Mesenchymal stem cell (in vitro differentiated cells and primary cell): ENCODE results near the gene EML5.

ENCODE experiments used
- DNase-seq: peaks from one replicate; pipeline ENCODE4 v3.0.0-alpha.2; 2013
- H2AFZ ChIP-seq: one replicate; pipeline ENCODE4 v1.6.1; 2013; ENCODE audit warnings: low read depth, mild to moderate bottlenecking, control low read depth, inconsistent platforms, low read length, moderate library complexity
- H2AK5ac ChIP-seq: 2 replicates; pipeline ENCODE4 v1.6.1; 2013; ENCODE audit warnings: low read length, moderate library complexity, mild to moderate bottlenecking, inconsistent platforms; ENCODE audit not compliant: severe bottlenecking
- H2BK120ac ChIP-seq: one replicate; pipeline ENCODE4 v1.6.1; 2013; ENCODE audit warnings: low read depth, mild to moderate bottlenecking, inconsistent platforms, low read length, moderate library complexity
- H2BK12ac ChIP-seq, 2 experiments: one replicate each; pipeline ENCODE4 v1.6.1; 2013; ENCODE audit warnings: inconsistent platforms in 2 of 2, low read length in 2 of 2, mild to moderate bottlenecking in 2 of 2, moderate library complexity in 2 of 2, control low read depth in 1 of 2
- H2BK15ac ChIP-seq: one replicate; pipeline ENCODE4 v1.6.1; 2013; ENCODE audit warnings: mild to moderate bottlenecking, low read depth, inconsistent platforms; ENCODE audit not compliant: poor library complexity, severe bottlenecking
- H2BK5ac ChIP-seq: 2 replicates; pipeline ENCODE4 v1.6.1; 2013; ENCODE audit warnings: low read depth, mild to moderate bottlenecking, low read length, control low read depth, inconsistent platforms; ENCODE audit not compliant: poor library complexity, severe bottlenecking
- H3K14ac ChIP-seq, 2 experiments: one replicate each; pipeline ENCODE4 v1.6.1; 2013; ENCODE audit warnings: inconsistent platforms in 2 of 2, low read length in 2 of 2, control low read depth in 1 of 2, mild to moderate bottlenecking in 1 of 2, moderate library complexity in 1 of 2
- H3K18ac ChIP-seq, 2 experiments: one replicate each; pipeline ENCODE4 v1.6.1; 2013; ENCODE audit warnings: inconsistent platforms in 2 of 2, low read length in 2 of 2, control low read depth in 1 of 2, low read depth in 1 of 2, mild to moderate bottlenecking in 1 of 2
- H3K23ac ChIP-seq, 2 experiments: one replicate each; pipeline ENCODE4 v1.6.1; 2013; ENCODE audit warnings: inconsistent platforms in 2 of 2, low read length in 2 of 2, mild to moderate bottlenecking in 2 of 2, moderate library complexity in 2 of 2, control low read depth in 1 of 2
- H3K27ac ChIP-seq: 2 replicates; pipeline ENCODE4 v1.5.1; 2013; ENCODE audit warnings: mild to moderate bottlenecking, moderate library complexity, low read length, control low read depth, inconsistent platforms; ENCODE audit not compliant: poor library complexity, severe bottlenecking
- H3K27me3 ChIP-seq, 2 experiments: 2 replicates each; pipeline versions ENCODE4 v1.6.1 to v1.7.0; 2013; ENCODE audit warnings: low read length in 2 of 2, mild to moderate bottlenecking in 2 of 2, moderate library complexity in 2 of 2, control low read depth in 1 of 2, inconsistent platforms in 1 of 2; ENCODE audit not compliant: control insufficient read depth in 1 of 2, insufficient read depth in 1 of 2
- H3K36me3 ChIP-seq, 2 experiments: 2 replicates each; pipeline versions ENCODE4 v1.6.1 to v1.7.0; 2013; ENCODE audit warnings: low read length in 2 of 2, control low read depth in 1 of 2, inconsistent platforms in 1 of 2, low read depth in 1 of 2, mild to moderate bottlenecking in 1 of 2; ENCODE audit not compliant: insufficient read depth in 2 of 2, control insufficient read depth in 1 of 2
- H3K4ac ChIP-seq, 2 experiments: one replicate each; pipeline ENCODE4 v1.6.1; 2013; ENCODE audit warnings: inconsistent platforms in 2 of 2, low read length in 2 of 2, mild to moderate bottlenecking in 2 of 2, moderate library complexity in 2 of 2, control low read depth in 1 of 2, low read depth in 1 of 2
- H3K4me1 ChIP-seq: 2 replicates; pipeline ENCODE4 v1.6.1; 2013; ENCODE audit warnings: low read depth, low read length, control low read depth; ENCODE audit not compliant: control insufficient read depth, insufficient read depth
- H3K4me2 ChIP-seq: 2 replicates; pipeline ENCODE4 v1.6.1; 2013; ENCODE audit warnings: low read length, mild to moderate bottlenecking, inconsistent platforms; ENCODE audit not compliant: poor library complexity, severe bottlenecking
- H3K4me3 ChIP-seq, 2 experiments: 2 replicates each; pipeline versions ENCODE4 v1.5.1 to v1.7.0; 2013; ENCODE audit warnings: low read length in 2 of 2, mild to moderate bottlenecking in 2 of 2, control low read depth in 1 of 2, low read depth in 1 of 2; ENCODE audit not compliant: insufficient read depth in 1 of 2
- H3K79me1 ChIP-seq: replicated peaks from 2 replicates; pipeline ENCODE4 v1.6.1; 2013; ENCODE audit warnings: mild to moderate bottlenecking, control low read depth, low read length, inconsistent platforms; ENCODE audit not compliant: poor library complexity, severe bottlenecking
- H3K9ac ChIP-seq: 2 replicates; pipeline ENCODE4 v1.7.0; 2013; ENCODE audit warnings: mild to moderate bottlenecking, low read length, moderate library complexity
- H3K9me3 ChIP-seq: 2 replicates; pipeline ENCODE4 v1.7.0; 2013; ENCODE audit warnings: mild to moderate bottlenecking, low read length; ENCODE audit not compliant: control insufficient read depth
- H4K8ac ChIP-seq: one replicate; pipeline ENCODE4 v1.6.1; 2013; ENCODE audit warnings: inconsistent platforms, mild to moderate bottlenecking, low read length, moderate library complexity
- H4K91ac ChIP-seq: one replicate; pipeline ENCODE4 v1.6.1; 2013; ENCODE audit warnings: mild to moderate bottlenecking, low read length, inconsistent platforms
- WGBS: methylation state at CpG from one replicate; pipeline ENCODE4 v1.1.7; 2013; ENCODE audit warnings: mixed read lengths; 5-methylcytosine and 5-hydroxymethylcytosine counted together

Gene EML5

DNA sequence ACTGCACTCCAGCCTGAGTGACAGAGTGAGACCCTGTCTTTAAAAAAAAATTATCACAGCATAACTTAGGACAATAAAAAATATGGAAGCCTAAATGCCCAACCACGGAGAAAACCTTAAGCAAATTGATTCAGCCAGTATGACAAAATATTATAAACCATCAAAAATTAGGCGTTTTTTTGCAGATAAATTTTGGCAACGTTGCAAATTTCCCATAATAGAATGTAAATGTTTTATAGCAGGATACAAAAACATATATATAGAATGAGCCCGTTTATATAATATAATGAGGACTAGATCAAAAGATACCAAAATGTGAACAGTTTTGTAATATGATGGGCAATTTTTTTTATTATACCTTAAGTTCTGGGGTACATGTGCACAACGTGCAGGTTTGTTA, 6.8 kb upstream of the EML5 start:
- Histone ChIP-seq H2BK5ac (no peak overlapping the region), H3K79me1 (no peaks in the 10 kb centered on the region), H4K8ac (no peak overlapping the region), H3K36me3 (no peaks in the 10 kb centered on the region), H3K9me3 (no peaks in the 10 kb centered on the region), H4K91ac (no peak overlapping the region), H3K27me3 (peaks cover 0 to 4% of the 10 kb centered on the region in 2 experiments), H2BK15ac (no peak overlapping the region), H2BK120ac (no peak overlapping the region), H3K14ac (no peak overlapping the region), H3K18ac (no peak overlapping the region), H3K23ac (no peak overlapping the region), H2AFZ (no peak overlapping the region), H3K4me1 (no peaks in the 10 kb centered on the region), H2BK12ac (no peak overlapping the region), H3K4me2 (no peak overlapping the region), H2AK5ac (no peak overlapping the region), H3K27ac (no peak overlapping the region), H3K9ac (no peak overlapping the region), H3K4ac (no peak overlapping the region), H3K4me3 (no peak overlapping the region)
- WGBS = 20% methylated on average over 1 of the region's 5 CpGs
- DNase-seq = no peak

DNA sequence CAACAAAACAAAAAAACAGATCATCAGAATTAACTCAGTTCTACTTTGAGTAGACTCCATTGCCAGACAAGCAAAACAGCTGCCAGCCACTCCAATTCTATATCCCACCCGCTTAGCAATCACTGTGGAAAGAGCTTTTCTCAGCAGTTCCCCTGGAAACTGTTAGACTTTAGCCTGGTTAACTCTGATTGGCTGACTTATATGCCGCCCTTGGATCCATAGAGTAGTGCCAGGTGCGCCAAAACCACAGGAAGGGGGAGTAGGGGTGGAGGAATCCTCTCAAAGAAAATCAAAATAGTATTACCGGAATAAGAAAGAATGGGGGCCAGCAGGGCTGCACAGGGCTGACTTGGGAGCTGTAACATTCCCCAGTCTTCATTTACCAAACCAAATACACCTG, 5.4 kb upstream of the EML5 start:
- no peak overlapping the region for H2BK5ac ChIP-seq
- H3K36me3 ChIP-seq = no peaks in the 10 kb centered on the region
- no peaks in the 10 kb centered on the region for H3K9me3 ChIP-seq
- H3K4me3 ChIP-seq = no peak overlapping the region
- no peak overlapping the region for H3K4ac ChIP-seq
- H2BK120ac ChIP-seq = no peak overlapping the region
- H3K27ac ChIP-seq = no peak overlapping the region
- H2BK15ac ChIP-seq = no peak overlapping the region
- no peak overlapping the region for H3K18ac ChIP-seq
- no peak overlapping the region for H2AFZ ChIP-seq
- no peak overlapping the region for H2BK12ac ChIP-seq
- no peak overlapping the region for H3K9ac ChIP-seq
- H3K79me1 ChIP-seq = no peaks in the 10 kb centered on the region
- no peak overlapping the region for H3K23ac ChIP-seq
- no peak overlapping the region for H2AK5ac ChIP-seq
- no peak overlapping the region for H3K14ac ChIP-seq
- DNase-seq = no peak
- H4K8ac ChIP-seq = no peak overlapping the region
- no peak overlapping the region for H3K4me2 ChIP-seq
- peaks cover 2% of the 10 kb centered on the region for H3K4me1 ChIP-seq
- no peak overlapping the region for H4K91ac ChIP-seq
- WGBS = 69% methylated on average over 4 of the region's 4 CpGs
- peaks cover 2 to 8% of the 10 kb centered on the region in 2 experiments for H3K27me3 ChIP-seq

DNA sequence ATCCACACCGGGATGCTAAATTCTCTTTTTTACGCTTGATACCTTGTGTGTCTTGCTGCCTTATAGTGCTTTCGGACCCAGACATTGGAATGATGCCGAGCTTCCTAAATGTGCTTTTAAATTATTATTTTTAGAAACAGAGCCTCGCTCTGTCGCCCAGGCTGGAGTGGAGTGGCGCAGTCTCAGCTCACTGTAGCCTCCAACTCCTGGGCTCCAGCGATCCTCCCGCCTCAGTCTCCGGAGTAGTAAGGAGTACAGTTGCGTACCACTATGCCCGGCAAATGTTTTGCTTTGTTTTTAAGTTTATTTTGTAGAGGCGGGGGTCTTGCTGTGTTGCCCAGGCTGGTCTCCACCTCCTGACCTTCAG, 489 bp upstream of the EML5 start:
- H3K23ac ChIP-seq = no peak overlapping the region
- no peak overlapping the region for H2BK5ac ChIP-seq
- DNase-seq = no peak
- H3K9ac ChIP-seq = peak overlapping the region; percentile 67
- H3K27ac ChIP-seq = no peak overlapping the region
- no peak overlapping the region for H2BK15ac ChIP-seq
- no peaks in the 10 kb centered on the region for H3K36me3 ChIP-seq
- H4K8ac ChIP-seq = no peak overlapping the region
- H3K4me3 ChIP-seq = peak overlapping the region; percentile 56 to 81
- H2AK5ac ChIP-seq = no peak overlapping the region
- H2AFZ ChIP-seq = peak overlapping the region; percentile 84
- no peak overlapping the region for H2BK120ac ChIP-seq
- peaks cover 15 to 35% of the 10 kb centered on the region in 2 experiments for H3K27me3 ChIP-seq
- peak overlapping the region; percentile 89 for H3K4me2 ChIP-seq
- no peak overlapping the region for H3K18ac ChIP-seq
- WGBS = 74% methylated on average over 13 of the region's 13 CpGs
- no peak overlapping the region for H3K14ac ChIP-seq
- peaks cover 9% of the 10 kb centered on the region for H3K4me1 ChIP-seq
- no peaks in the 10 kb centered on the region for H3K79me1 ChIP-seq
- no peak overlapping the region for H2BK12ac ChIP-seq
- no peak overlapping the region for H3K4ac ChIP-seq
- H4K91ac ChIP-seq = no peak overlapping the region
- no peaks in the 10 kb centered on the region for H3K9me3 ChIP-seq

DNA sequence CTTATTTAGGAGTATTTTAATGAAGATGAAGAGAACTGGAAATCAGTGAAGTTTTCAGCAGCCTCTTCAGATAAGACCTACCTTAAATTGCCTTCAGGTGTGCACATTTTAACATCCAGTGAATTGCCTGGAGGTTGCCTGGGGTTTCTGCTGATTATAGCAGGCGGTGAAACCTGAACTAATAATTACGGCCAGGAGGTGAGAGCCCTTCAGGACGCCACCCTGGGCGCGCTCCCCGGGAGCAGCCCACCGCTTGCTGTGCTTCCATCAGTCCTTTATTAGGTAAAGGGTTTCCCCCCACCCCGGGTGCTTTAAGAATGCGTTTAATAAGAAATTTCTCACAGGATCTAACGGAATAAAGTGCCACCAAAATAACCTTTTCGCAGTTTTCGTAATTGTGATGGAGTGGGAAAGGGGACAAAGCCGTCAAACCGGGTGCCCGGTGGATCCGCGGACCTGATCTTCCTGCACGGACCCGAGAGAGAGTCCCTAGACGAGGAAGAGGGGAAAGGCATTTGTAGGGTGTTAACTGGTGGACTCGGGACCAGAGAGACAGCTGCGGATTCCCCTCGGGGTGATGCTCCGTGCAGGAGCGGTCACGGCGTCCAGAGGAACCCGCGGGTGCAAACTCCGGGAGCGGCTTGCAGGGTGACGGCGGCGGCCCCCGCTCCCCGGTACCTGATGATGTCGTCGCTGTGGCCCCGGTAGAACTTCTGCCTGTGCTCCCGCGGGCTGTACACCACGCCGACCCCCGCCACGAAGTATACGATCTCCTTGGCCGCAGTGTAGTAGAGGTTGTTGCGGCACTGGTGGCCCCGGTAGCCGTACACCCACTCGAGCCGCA, 902 bp downstream of the EML5 start:
- H3K4ac ChIP-seq = no peak overlapping the region
- H3K18ac ChIP-seq = no peak overlapping the region
- H3K9ac ChIP-seq = no peak overlapping the region
- H3K9me3 ChIP-seq = no peaks in the 10 kb centered on the region
- H2BK5ac ChIP-seq = no peak overlapping the region
- H3K14ac ChIP-seq = no peak overlapping the region
- H3K27me3 ChIP-seq = peaks cover 15 to 41% of the 10 kb centered on the region in 2 experiments
- H2BK15ac ChIP-seq = no peak overlapping the region
- H3K4me3 ChIP-seq = peak overlapping the region; percentile 56 to 81
- H3K36me3 ChIP-seq = no peaks in the 10 kb centered on the region
- no peak for DNase-seq
- H3K27ac ChIP-seq = no peak overlapping the region
- peaks cover 9% of the 10 kb centered on the region for H3K4me1 ChIP-seq
- H2AK5ac ChIP-seq = no peak overlapping the region
- H3K79me1 ChIP-seq = no peaks in the 10 kb centered on the region
- peak overlapping the region; percentile 89 for H3K4me2 ChIP-seq
- no peak overlapping the region for H2AFZ ChIP-seq
- H2BK120ac ChIP-seq = no peak overlapping the region
- H4K91ac ChIP-seq = no peak overlapping the region
- no peak overlapping the region for H2BK12ac ChIP-seq
- no peak overlapping the region for H4K8ac ChIP-seq
- H3K23ac ChIP-seq = peak overlapping the region in 1 of 2 experiments; percentile 41
- 6% methylated on average over 50 of the region's 52 CpGs for WGBS
